K562 (cell line): ENCODE results near the gene BCAS4. TPM values are rescaled to one million over a fixed set of nuclear protein-coding genes. Genes with fewer than 3 reads are reported as not detected.

Experiments used
- ATAC-seq: fragments of 200-7000 bp; cut with Tn5 transposase; 3 replicates; pipeline ENCODE4 v1.9.1; 2020; ENCODE audit warnings: moderate library complexity
- BruUV-seq: library from RNA; stranded (reverse); fragments of 400-500 nt; replicated peaks from 2 replicates; lab custom pipeline; 2021; lab: Mats Ljungman, UMichigan
- CTCF ChIA-PET: fragments of 300-600 bp; formaldehyde crosslinking; extraction: SDS; loops from one replicate; lab custom pipeline; 2021; ENCODE audit warnings: low intra/inter-chr PET ratio; lab: Yijun Ruan, JAX
- POLR2A ChIA-PET: fragments of 300-600, 350-650 bp; sonication (Branson Sonifier 250); formaldehyde crosslinking; extraction: SDS; loops from one replicate; lab custom pipeline; 2021; ENCODE audit warnings: antibody characterized with exemption, inconsistent platforms; lab: Yijun Ruan, JAX
- DNase-seq, 4 experiments: peaks; one replicate each; pipeline versions ENCODE4 v3.0.0 to v3.0.0-alpha.2; 2011 to 2018; ENCODE audit warnings: low spot score in 3 of 4, mixed read lengths in 3 of 4; ENCODE audit errors: extremely low read depth in 1 of 4
- FAIRE-seq: peaks from 2 replicates; lab custom pipeline; 2011; peaks lifted over from hg19 to GRCh38; lab: Jason Lieb, UNC
- H2AFZ ChIP-seq: 2 replicates; pipeline ENCODE4 v1.6.0; 2011; ENCODE audit warnings: low read depth, low read length, control low read depth, inconsistent platforms
- H3K27ac ChIP-seq: fragments of 200-600 bp; 3 replicates; pipeline ENCODE4 v1.8.0; 2011; ENCODE audit warnings: low read depth, mild to moderate bottlenecking, control low read depth, inconsistent platforms, low read length, moderate library complexity, mixed read lengths; ENCODE audit errors: extremely low read depth
- H3K27me3 ChIP-seq, 2 experiments: fragments of 300-600 bp in 1 of 2; 2 replicates in 1 of 2; 3 replicates in 1 of 2; pipeline versions ENCODE4 v1.6.0 to v1.8.0; 2011; ENCODE audit warnings: inconsistent platforms in 2 of 2, low read length in 2 of 2, mild to moderate bottlenecking in 1 of 2, mixed read lengths in 1 of 2, moderate library complexity in 1 of 2; ENCODE audit not compliant: control insufficient read depth in 2 of 2, insufficient read depth in 2 of 2
- H3K36me3 ChIP-seq: fragments of 300-600 bp; 3 replicates; pipeline ENCODE4 v1.8.0; 2011; ENCODE audit warnings: mild to moderate bottlenecking, low read length, inconsistent platforms; ENCODE audit not compliant: control insufficient read depth, insufficient read depth
- H3K4me1 ChIP-seq, 2 experiments: fragments of 200-600 bp in 1 of 2; replicated peaks in 1 of 2; 2 replicates in 1 of 2; 3 replicates in 1 of 2; pipeline versions ENCODE4 v1.5.1 to v1.8.0; 2011; ENCODE audit warnings: inconsistent platforms in 2 of 2, low read length in 2 of 2, mild to moderate bottlenecking in 1 of 2, mixed read lengths in 1 of 2, moderate library complexity in 1 of 2; ENCODE audit not compliant: control insufficient read depth in 2 of 2, insufficient read depth in 2 of 2
- H3K4me2 ChIP-seq: 2 replicates; pipeline ENCODE4 v1.6.1; 2011; ENCODE audit warnings: low read length, control low read depth, inconsistent platforms, mixed read lengths; ENCODE audit not compliant: insufficient read depth
- H3K4me3 ChIP-seq: fragments of 200-600 bp; sonication (generic), shearing (Covaris generic); 2 replicates; pipeline ENCODE4 v1.5.1; 2016; ENCODE audit warnings: control low read depth, inconsistent platforms
- H3K79me2 ChIP-seq: fragments of 200-600 bp; 3 replicates; pipeline ENCODE4 v1.8.0; 2011; ENCODE audit warnings: low read length, inconsistent platforms; ENCODE audit not compliant: control insufficient read depth, insufficient read depth
- H3K9ac ChIP-seq, 2 experiments: 2 replicates each; pipeline versions ENCODE4 v1.6.0 to v1.6.1; 2011; ENCODE audit warnings: low read depth in 2 of 2, low read length in 2 of 2, control low read depth in 1 of 2, inconsistent platforms in 1 of 2, mild to moderate bottlenecking in 1 of 2, mixed read lengths in 1 of 2; ENCODE audit not compliant: insufficient read depth in 1 of 2
- H3K9me1 ChIP-seq: one replicate; pipeline ENCODE4 v1.6.0; 2011; ENCODE audit warnings: inconsistent platforms, mild to moderate bottlenecking, low read length, moderate library complexity; ENCODE audit not compliant: control insufficient read depth, insufficient read depth
- H3K9me3 ChIP-seq: replicated peaks from 2 replicates; pipeline ENCODE4 v1.5.1; 2011; ENCODE audit warnings: low read depth, low read length, inconsistent platforms; ENCODE audit not compliant: control insufficient read depth, insufficient read depth
- H4K20me1 ChIP-seq: replicated peaks from 2 replicates; pipeline ENCODE4 v1.6.1; 2011; ENCODE audit warnings: low read length, inconsistent platforms, mixed read lengths; ENCODE audit not compliant: control insufficient read depth, insufficient read depth
- EP400 ChIP-seq: fragments of 450-650 bp; IDR thresholded peaks from 2 replicates; pipeline ENCODE4 v1.6.1; 2017; ENCODE audit warnings: antibody characterized with exemption, mild to moderate bottlenecking, moderate library complexity
- IFI16 ChIP-seq: fragments of 250-450 bp; sonication (Bioruptor Pico); IDR thresholded peaks from 2 replicates; pipeline ENCODE4 v2.1.2; 2022; ENCODE audit warnings: mild to moderate bottlenecking, inconsistent platforms
- RAD21 ChIP-seq, 2 experiments: fragments of 250-450 bp in 1 of 2; fragments of 450-650 bp in 1 of 2; sonication (Bioruptor Pico) in 1 of 2; formaldehyde crosslinking in 1 of 2; IDR thresholded peaks in 1 of 2; conservative IDR thresholded peaks in 1 of 2; 2 replicates each; pipeline versions ENCODE4 v1.4.0 to v1.8.0; 2020 to 2022; ENCODE audit warnings: mild to moderate bottlenecking in 2 of 2, moderate library complexity in 1 of 2
- ZNF184 ChIP-seq: sonication (generic); formaldehyde crosslinking; IDR thresholded peaks from 2 replicates; pipeline ENCODE4 v1.5.0; 2020; ENCODE audit warnings: missing genetic modification reagents
- WGBS: fragments of 100-300 bp; shearing (Covaris generic); methylation state at CpG from one replicate; pipeline ENCODE4 v1.1.6; 2016; ENCODE audit warnings: low coverage, mixed read lengths; ENCODE audit not compliant: insufficient coverage; ENCODE audit errors: missing lambda C conversion rate; 5-methylcytosine and 5-hydroxymethylcytosine counted together
- in situ Hi-C: fragments of 300-500 bp; cut with MboI; formaldehyde crosslinking; loops from 4 replicates; pipeline ENCODE4 v1.15.0; 2018; ENCODE audit warnings: inconsistent platforms, mixed read lengths
- intact Hi-C: fragments of 100-400 bp; cut with micrococcal nuclease; formaldehyde crosslinking; loops from 2 replicates; pipeline ENCODE4 v1.14.2; 2022
- polyA plus RNA-seq, 8 experiments: library from polyadenylated mRNA; depleted of rRNA in 4 of 8; stranded (reverse) in 5 of 8; unstranded in 3 of 8; fragments of >200 nt; fragmentation: Nextera tagmentation in 2 of 8; fragmentation: Illumina TruSeq in 1 of 8; extraction: Ambion mirVana in 2 of 8; extraction: Trizol in 1 of 8; gene quantifications; 2 replicates each; pipeline versions ENCODE4 v1.2.1 to v1.2.3, GENCODE V29; 2011 to 2014; ENCODE audit warnings: inconsistent platforms in 1 of 8, missing spikeins in 1 of 8
- total RNA-seq, 7 experiments: library from RNA; depleted of rRNA in 6 of 7; stranded (reverse); fragments of >200 nt in 6 of 7; fragmentation: Illumina TruSeq in 2 of 7; extraction: Trizol in 2 of 7; gene quantifications; 2 replicates each; pipeline versions ENCODE4 v1.2.1 to v1.2.3, GENCODE V29; 2011 to 2021; ENCODE audit warnings: low replicate concordance in 1 of 7
- TF ChIP-seq, protein P1 (sequence below), 3 experiments: IDR thresholded peaks in 2 of 3; conservative IDR thresholded peaks in 1 of 3; 2 replicates each; pipeline ENCODE4 v1.5.1; 2011 to 2012; ENCODE audit warnings: low read length in 3 of 3, mild to moderate bottlenecking in 3 of 3, control low read depth in 2 of 3, improper control_type of control experiment in 1 of 3, inconsistent platforms in 1 of 3, low read depth in 1 of 3, mixed read lengths in 1 of 3, moderate library complexity in 1 of 3; ENCODE audit not compliant: insufficient read depth in 2 of 3
- TF ChIP-seq, protein P2 (sequence below), 2 experiments: fragments of 450-650 bp; IDR thresholded peaks; 2 replicates each; pipeline ENCODE4 v1.6.1; 2016; ENCODE audit warnings: mild to moderate bottlenecking in 2 of 2, borderline replicate concordance in 1 of 2, low read depth in 1 of 2, moderate library complexity in 1 of 2

BCAS4 gene
- total and polyA plus RNA-seq, 9 of the 15 experiments (the other 6 are each of a cell fraction or from before 2014, with no cell fraction given) = 0.15 to 2.3 (median 0.47) TPM

DNA sequence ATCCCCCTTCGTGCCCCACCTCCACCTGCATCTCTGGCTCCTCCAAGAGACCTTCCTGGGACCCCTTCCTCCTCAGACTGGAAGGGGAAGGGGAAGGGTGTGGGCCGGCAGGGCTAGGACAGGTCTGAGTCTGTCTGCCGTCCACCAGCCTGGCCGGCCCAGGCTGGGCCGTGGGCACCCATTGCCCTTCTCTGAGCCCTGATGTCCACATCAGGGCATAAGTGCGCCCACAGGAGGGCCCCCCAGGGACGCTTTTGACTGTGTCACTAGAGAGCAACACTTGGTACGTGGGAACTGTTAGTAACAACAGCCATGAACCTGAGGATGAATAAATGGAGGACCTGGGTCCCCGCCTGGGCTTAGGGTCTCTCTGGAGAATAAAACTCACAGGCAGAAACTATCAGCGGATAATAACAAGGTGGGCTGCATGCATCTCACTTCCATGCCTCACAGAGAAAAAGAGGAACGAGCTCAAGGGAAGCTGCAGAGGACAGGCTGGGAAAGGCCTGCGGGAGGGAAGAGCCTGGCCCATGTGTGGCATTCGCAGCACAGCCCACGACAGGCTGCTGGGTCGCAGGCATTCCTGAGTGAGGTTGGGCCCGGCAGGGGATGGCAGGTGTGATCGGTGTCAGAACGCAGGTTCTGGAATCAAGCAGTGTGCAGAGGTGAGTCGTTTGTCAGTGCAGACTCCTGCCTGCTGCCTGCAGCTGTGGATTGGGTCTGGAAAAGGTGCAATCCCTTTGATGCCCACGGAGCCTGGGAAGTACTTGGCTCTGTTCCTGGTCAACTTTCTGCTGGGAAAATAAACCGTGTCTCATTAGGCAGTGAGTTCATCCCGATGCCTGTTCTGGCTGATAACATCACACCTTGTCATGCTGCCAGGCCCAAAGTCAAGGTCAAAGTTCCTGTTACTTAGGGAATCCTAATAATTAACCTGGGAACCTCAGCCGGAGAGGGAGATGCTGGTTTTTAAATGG lies 60.9 kb downstream of the BCAS4 start:
- H3K4me2 ChIP-seq = no peak overlapping the region
- TF ChIP-seq RAD21 (CRISPR knock-in tag; conservative IDR thresholded peaks at IDR 0.05 in 1 of 2, IDR thresholded peaks at IDR 0.05 in 1 of 2) (peak in 1 of 2 experiments; percentile 36; a peak in 2 of 4 replicates), EP400 (no peak), IFI16 (CRISPR knock-in tag) (no peak), ZNF184 (CRISPR knock-in tag) (no peak)
- TF ChIP-seq, protein P1, sequence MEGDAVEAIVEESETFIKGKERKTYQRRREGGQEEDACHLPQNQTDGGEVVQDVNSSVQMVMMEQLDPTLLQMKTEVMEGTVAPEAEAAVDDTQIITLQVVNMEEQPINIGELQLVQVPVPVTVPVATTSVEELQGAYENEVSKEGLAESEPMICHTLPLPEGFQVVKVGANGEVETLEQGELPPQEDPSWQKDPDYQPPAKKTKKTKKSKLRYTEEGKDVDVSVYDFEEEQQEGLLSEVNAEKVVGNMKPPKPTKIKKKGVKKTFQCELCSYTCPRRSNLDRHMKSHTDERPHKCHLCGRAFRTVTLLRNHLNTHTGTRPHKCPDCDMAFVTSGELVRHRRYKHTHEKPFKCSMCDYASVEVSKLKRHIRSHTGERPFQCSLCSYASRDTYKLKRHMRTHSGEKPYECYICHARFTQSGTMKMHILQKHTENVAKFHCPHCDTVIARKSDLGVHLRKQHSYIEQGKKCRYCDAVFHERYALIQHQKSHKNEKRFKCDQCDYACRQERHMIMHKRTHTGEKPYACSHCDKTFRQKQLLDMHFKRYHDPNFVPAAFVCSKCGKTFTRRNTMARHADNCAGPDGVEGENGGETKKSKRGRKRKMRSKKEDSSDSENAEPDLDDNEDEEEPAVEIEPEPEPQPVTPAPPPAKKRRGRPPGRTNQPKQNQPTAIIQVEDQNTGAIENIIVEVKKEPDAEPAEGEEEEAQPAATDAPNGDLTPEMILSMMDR (IDR thresholded peaks at IDR 0.05 in 2 of 3, conservative IDR thresholded peaks at IDR 0.05 in 1 of 3; ENCODE audit: insufficient read depth in 2 of 3, low read depth in 1 of 3, low read length in 3 of 3) = peak in 2 of 3 experiments; percentile 14 to 26; a peak in 2 of 6 replicates
- TF ChIP-seq, protein P2, sequence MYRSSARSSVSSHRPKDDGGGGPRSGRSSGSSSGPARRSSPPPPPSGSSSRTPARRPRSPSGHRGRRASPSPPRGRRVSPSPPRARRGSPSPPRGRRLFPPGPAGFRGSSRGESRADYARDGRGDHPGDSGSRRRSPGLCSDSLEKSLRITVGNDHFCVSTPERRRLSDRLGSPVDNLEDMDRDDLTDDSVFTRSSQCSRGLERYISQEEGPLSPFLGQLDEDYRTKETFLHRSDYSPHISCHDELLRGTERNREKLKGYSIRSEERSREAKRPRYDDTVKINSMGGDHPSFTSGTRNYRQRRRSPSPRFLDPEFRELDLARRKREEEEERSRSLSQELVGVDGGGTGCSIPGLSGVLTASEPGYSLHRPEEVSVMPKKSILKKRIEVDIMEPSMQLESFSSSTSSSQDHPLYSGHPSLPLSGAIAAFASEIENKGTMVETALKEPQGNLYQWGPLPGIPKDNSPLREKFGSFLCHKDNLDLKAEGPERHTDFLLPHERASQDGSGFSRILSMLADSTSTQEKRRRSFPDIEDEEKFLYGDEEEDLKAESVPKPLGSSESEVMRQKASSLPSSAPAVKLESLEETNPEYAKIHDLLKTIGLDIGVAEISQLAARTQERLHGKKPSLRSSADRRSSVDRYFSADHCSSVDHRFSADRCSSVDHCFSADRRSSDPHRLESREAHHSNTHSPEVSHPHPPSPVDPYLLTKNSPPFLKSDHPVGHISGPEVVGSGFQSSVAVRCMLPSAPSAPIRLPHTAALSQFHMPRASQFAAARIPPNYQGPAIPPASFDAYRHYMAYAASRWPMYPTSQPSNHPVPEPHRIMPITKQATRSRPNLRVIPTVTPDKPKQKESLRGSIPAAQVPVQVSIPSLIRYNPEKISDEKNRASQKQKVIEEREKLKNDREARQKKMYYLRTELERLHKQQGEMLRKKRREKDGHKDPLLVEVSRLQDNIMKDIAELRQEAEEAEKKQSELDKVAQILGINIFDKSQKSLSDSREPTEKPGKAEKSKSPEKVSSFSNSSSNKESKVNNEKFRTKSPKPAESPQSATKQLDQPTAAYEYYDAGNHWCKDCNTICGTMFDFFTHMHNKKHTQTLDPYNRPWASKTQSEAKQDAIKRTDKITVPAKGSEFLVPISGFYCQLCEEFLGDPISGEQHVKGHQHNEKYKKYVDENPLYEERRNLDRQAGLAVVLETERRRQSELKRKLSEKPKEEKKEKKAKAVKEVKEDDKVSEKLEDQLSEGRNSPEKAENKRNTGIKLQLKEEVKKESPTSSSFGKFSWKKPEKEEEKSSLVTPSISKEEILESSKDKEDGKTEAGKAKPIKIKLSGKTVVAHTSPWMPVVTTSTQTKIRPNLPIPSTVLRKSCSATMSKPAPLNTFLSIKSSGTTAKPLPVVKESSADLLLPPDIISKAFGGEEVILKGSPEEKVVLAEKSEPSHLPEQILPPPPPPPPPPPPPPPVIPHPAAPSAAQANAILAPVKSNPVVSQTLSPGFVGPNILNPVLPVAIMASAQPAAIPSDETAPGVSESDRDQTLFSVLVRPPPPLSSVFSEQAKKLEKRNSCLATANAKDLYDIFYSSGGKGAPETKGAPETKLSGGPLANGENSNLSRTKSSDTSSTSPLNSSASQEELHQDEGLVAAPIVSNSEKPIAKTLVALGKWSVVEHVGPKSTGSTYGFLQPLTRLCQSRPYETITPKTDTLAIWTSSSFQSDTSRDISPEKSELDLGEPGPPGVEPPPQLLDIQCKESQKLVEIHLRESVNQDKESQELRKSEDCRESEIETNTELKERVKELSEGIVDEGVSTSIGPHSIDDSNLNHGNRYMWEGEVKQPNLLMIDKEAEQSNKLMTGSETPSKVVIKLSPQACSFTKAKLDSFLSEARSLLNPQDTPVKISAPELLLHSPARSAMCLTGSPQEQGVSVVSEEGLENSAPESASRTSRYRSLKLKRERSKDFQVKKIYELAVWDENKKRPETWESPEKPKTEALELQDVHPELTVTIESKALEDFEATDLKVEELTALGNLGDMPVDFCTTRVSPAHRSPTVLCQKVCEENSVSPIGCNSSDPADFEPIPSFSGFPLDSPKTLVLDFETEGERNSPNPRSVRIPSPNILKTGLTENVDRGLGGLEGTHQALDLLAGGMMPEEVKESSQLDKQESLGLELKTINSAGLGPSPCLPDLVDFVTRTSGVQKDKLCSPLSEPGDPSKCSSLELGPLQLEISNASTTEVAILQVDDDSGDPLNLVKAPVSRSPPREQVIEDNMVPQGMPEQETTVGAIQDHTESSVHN (IDR thresholded peaks at IDR 0.05; ENCODE audit: borderline replicate concordance in 1 of 2, low read depth in 1 of 2) = no peak

More for the DNA sequence above, 60.9 kb downstream of the BCAS4 start:
- FAIRE-seq (no peak), ATAC-seq (peak; percentile 54; the same call in 2 of the 3 replicates), DNase-seq (no peak)
- in situ Hi-C loops (no loop called here), intact Hi-C loops (no loop called here)
- ChIA-PET CTCF (no interaction called here), POLR2A (interaction anchor here (0.9 to 1.3 kb wide), 3 partner anchors 9 to 31 kb away, joined by 3 to 4 read pairs (median 3); no protein-coding TSS in a partner anchor)
- WGBS = 19% methylated on average over 21 of the region's 23 CpGs
- H2AFZ ChIP-seq = no peak overlapping the region
- H3K27me3 ChIP-seq = peaks cover 11 to 27% of the 10 kb centered on the region in 2 experiments; a peak in 4 of 5 replicates
- H3K79me2 ChIP-seq = no peaks in the 10 kb centered on the region
- BruUV-seq = no TSS peak
- no peaks in the 10 kb centered on the region; the same call in 1 of the 2 replicates for H4K20me1 ChIP-seq
- H3K36me3 ChIP-seq = no peaks in the 10 kb centered on the region
- H3K27ac ChIP-seq = no peak overlapping the region
- no peak overlapping the region for H3K9ac ChIP-seq
- no peak overlapping the region for H3K4me3 ChIP-seq
- peaks cover 0 to 19% of the 10 kb centered on the region in 2 experiments; a peak in 3 of 5 replicates for H3K4me1 ChIP-seq
- H3K9me3 ChIP-seq = no peaks in the 10 kb centered on the region
- H3K9me1 ChIP-seq = no peaks in the 10 kb centered on the region
